ENCODE measurements around the gene APEX1.
"Not testable (repeated sequence)": the region's sequence is repeated elsewhere in the genome, so short reads cannot be mapped to it uniquely, and the experiment has no call there.

Gene APEX1

GRCh38 chr14:20436363-20436755 is 18.7 kb upstream of the APEX1 start:
- DNase-seq: no peak

DNA sequence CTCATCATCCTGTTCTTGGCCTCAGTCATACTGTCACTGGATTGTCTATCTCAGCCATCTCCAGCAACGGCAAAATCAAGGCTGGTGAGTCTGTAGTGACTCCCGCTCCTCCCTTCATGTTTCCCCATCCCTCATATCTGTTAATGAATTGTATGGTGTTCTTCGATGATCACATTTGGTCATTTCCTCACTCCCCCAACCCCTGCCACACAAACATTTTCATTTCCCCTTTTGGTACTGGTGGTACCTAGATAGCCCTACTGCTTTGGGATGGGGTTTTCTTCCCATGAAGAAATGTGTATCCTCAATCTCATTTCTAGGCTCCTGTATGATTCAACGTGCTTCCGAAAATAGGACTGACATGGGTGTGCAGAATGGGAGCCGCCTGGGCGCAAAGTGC is 16.4 kb upstream of the APEX1 start:
- DNase-seq: no peak

GRCh38 chr14:20440465-20440864 is 14.6 kb upstream of the APEX1 start:
- no peak for DNase-seq

- DNase-seq: no peak
Measured at GRCh38 chr14:20440882-20441281, 14.1 kb upstream of the APEX1 start.

GRCh38 chr14:20441461-20441860 is 13.6 kb upstream of the APEX1 start:
- DNase-seq: no peak

GRCh38 chr14:20443650-20444049 is 11.4 kb upstream of the APEX1 start:
- not testable (repeated sequence) for DNase-seq

GRCh38 chr14:20446889-20447288 is 8.1 kb upstream of the APEX1 start:
- DNase-seq: no peak

- not testable (repeated sequence) for DNase-seq
Measured at GRCh38 chr14:20452831-20453230, 2.2 kb upstream of the APEX1 start.

- DNase-seq: no peak
Measured at GRCh38 chr14:20455355-20456300, 602 bp downstream of the APEX1 start.

DNA sequence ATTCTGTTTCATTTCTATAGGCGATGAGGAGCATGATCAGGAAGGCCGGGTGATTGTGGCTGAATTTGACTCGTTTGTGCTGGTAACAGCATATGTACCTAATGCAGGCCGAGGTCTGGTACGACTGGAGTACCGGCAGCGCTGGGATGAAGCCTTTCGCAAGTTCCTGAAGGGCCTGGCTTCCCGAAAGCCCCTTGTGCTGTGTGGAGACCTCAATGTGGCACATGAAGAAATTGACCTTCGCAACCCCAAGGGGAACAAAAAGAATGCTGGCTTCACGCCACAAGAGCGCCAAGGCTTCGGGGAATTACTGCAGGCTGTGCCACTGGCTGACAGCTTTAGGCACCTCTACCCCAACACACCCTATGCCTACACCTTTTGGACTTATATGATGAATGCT is 1.9 kb downstream of the APEX1 start:
- DNase-seq: no peak

- no peak for DNase-seq
Measured at GRCh38 chr14:20458031-20458789, 3.2 kb downstream of the APEX1 start.

DNA sequence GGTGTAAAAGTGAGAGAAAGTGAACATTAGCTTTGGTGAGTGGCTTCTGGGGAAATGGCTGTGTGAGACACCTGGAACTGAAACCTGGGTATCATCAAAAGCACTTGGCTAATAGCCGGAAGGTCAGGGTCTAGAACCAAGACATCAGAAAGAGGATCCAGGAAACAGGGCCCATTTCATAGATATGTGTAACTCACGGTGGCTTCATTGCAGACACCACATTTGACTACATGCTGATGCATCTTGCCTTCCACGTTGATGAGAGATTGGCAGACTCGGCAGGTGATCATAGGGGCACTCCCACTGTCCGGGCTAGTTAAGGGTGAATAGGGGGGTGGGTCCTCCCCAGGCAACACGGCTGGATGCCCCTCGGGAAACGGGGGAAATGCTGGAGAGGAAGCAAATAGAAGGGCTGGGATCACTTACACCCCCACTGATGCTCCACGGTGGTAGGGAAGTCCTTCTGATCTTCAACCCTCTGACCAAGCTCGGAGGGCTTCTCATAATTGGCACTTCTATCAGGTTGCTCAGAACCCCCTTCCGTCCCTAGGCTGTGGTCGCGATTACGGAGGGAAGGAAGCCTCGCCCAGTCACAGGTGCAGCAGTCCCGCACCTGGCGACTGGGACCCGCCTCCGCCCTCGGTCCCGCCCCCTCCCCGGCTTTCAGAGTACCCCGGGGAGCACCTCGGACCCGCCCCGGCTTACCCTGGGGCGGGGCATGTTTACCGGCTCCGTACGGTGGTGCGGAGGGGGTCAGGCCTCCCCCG is 5.6 kb downstream of the APEX1 start:
- DNase-seq: peak; percentile 63

DNA sequence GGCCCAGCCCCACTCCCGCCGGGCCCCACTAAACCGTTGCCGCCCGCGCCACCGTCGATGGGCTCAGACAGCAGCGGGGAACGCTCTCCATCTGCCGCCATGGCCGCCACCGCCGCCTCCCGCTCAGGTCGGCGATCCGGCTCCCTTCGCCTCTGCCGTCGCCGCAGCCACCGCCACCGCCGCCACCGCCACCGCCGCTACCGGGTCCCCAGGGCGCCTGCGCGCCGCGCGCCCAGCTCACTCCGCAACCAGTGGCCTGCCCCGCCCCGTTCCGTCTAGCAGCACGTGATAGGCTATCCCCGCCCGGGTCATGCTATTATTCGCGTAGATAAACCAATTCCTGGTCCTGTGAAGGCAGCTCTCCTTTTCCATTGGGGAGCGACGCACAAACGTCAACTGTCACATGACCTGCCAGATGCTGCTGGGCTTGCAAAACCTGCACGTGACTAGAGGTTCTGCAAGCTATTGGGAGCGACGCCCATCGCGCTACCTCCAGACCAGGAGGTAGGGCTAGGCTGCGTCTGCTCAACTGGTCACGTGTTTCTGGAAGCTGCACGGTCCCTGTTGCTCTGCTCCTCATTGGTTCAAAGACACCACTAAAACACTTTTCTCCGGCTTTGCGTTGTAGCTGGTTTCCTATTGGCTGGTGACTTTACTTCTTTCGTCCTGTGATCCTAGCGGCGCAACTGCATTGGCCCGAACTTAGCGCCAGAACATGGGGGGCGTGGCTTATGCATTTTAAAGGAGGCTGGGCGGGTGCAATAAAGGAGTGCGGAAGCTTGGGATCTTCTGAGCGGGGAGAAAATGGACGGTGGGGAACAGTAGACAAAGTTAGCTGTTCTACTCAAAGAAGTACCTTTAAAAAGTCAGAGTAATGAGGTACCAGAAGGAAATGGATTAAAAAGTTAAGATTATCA is 6.5 kb downstream of the APEX1 start, which contains the start of gene PIP4P1:
Gene PIP4P1, minus strand, starts transcription at position 210 of the 917 bp plus-strand sequence. Its CDS starts 109 bp downstream, at position 101.
- DNase-seq: peak; percentile 97

GRCh38 chr14:20468764-20469241 is 13.8 kb downstream of the APEX1 start:
- no peak for DNase-seq

DNA sequence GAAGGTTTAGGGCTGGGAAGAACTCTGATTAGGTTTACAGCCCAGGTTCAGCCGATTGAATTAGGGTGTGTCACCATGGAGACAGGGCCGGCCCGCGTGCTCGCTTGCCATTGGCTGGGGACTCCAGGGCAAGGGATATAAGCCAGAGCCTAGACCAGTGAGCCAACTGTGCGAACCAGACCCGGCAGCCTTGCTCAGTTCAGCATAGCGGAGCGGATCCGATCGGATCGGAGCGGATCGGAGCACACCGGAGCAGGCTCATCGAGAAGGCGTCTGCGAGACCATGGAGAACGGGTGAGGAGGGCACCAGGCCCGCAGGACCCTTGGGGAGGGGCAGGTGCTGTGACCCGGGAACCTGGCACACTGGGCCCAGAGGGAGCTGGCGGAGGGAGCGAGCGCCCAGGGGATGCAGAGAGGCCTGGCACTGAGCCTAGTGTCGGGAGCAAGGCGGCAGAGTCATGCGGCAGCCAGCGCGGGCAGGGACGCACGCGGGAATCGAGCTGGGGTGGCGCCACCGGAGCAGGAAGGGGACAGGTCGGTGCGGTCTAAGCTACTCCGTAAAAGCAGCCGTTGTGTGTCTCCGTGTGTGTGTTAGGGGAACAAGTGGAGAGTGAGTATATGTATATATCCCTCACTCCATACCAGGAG is 14.3 kb downstream of the APEX1 start, which contains the start of gene PNP:
Gene PNP, plus strand, starts transcription at position 165 of the 648 bp plus-strand sequence. Its CDS starts 119 bp downstream, at position 284.
- DNase-seq: peak; percentile 88

GRCh38 chr14:20469890-20470602 is 15.0 kb downstream of the APEX1 start:
- DNase-seq: peak; percentile 44

- no peak for DNase-seq
Measured at GRCh38 chr14:20470603-20470901, 15.5 kb downstream of the APEX1 start.

DNA sequence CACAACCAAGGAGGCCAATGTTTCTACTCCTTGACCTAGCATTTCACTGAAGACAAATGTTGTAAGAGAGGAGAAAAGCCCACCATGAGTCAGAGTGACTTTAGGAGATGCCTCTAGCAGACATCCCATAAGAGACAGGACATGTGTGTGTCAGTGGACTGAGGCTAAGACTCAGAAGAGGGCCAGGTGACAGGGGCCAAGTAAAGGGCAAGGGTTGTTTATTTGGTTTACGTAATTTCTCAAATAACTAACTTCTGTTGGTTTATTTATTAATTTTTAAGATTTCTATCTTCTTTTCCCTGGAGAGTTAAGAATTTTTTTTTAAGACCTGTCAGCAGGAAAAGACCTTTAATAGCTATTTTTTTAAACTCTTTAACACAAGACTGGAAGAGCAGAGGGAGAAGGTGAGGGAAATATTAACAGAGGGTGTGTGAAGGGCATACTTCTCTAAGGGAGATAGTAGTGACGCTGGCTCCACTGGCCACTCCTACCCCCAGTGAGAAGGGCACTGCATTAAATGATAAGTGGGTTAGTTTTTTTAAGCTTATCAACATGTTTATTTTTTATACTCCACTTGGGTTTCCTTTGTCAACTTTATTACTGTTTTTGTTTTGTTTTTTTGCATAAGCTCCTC is 17.6 kb downstream of the APEX1 start:
- DNase-seq: no peak

GRCh38 chr14:20476776-20477175 is 21.8 kb downstream of the APEX1 start:
- DNase-seq: no peak
